Keratinocyte (primary cell): ENCODE measurements around the gene OGT. TPM values are rescaled to one million over a fixed set of nuclear protein-coding genes. Genes with fewer than 3 reads are reported as not detected.

Experiments used
- DNase-seq: peaks from one replicate; pipeline ENCODE4 v3.0.0-alpha.2; 2011; ENCODE audit warnings: low read depth, missing footprints, low spot score
- FAIRE-seq: peaks from 2 replicates; lab custom pipeline; 2011; peaks lifted over from hg19 to GRCh38; lab: Jason Lieb, UNC
- H2AFZ ChIP-seq: 2 replicates; pipeline ENCODE4 v1.6.0; 2012; ENCODE audit warnings: low read length, control low read depth, inconsistent platforms; ENCODE audit not compliant: control insufficient read depth
- H3K27ac ChIP-seq: 2 replicates; pipeline ENCODE4 v1.5.1; 2011; ENCODE audit warnings: low read length; ENCODE audit not compliant: control insufficient read depth, insufficient read depth
- H3K27me3 ChIP-seq: 3 replicates; pipeline ENCODE4 v1.6.0; 2011; ENCODE audit warnings: low read length; ENCODE audit not compliant: control insufficient read depth, insufficient read depth; ENCODE audit errors: extremely low read depth
- H3K36me3 ChIP-seq, 2 experiments: 2 replicates in 1 of 2; 3 replicates in 1 of 2; pipeline ENCODE4 v1.5.1; 2011; ENCODE audit warnings: low read length in 2 of 2, mild to moderate bottlenecking in 1 of 2; ENCODE audit not compliant: control insufficient read depth in 2 of 2, insufficient read depth in 2 of 2; ENCODE audit errors: extremely low read depth in 1 of 2
- H3K4me1 ChIP-seq: 3 replicates; pipeline ENCODE4 v1.5.1; 2011; ENCODE audit warnings: low read length; ENCODE audit not compliant: control insufficient read depth, insufficient read depth; ENCODE audit errors: extremely low read depth
- H3K4me2 ChIP-seq: 3 replicates; pipeline ENCODE4 v1.6.0; 2011; ENCODE audit warnings: low read depth, low read length; ENCODE audit not compliant: control insufficient read depth, insufficient read depth; ENCODE audit errors: extremely low read depth
- H3K4me3 ChIP-seq, 3 experiments: fragments of 200-600 bp in 1 of 3; sonication (generic) in 1 of 3; 2 replicates in 2 of 3; 3 replicates in 1 of 3; pipeline ENCODE4 v1.5.1; 2011 to 2016; ENCODE audit warnings: low read length in 3 of 3, mild to moderate bottlenecking in 3 of 3, control low read depth in 2 of 3, inconsistent platforms in 1 of 3, low read depth in 1 of 3, mixed read lengths in 1 of 3, mixed run types in 1 of 3, moderate library complexity in 1 of 3; ENCODE audit not compliant: control insufficient read depth in 2 of 3, insufficient read depth in 2 of 3; ENCODE audit errors: extremely low read depth in 1 of 3
- H3K79me2 ChIP-seq: 2 replicates; pipeline ENCODE4 v1.6.0; 2012; ENCODE audit warnings: low read length; ENCODE audit not compliant: control insufficient read depth, insufficient read depth
- H3K9ac ChIP-seq: 3 replicates; pipeline ENCODE4 v1.6.0; 2011; ENCODE audit warnings: low read length; ENCODE audit not compliant: control insufficient read depth, insufficient read depth; ENCODE audit errors: extremely low read depth
- H3K9me1 ChIP-seq: 3 replicates; pipeline ENCODE4 v1.6.0; 2011; ENCODE audit warnings: low read length; ENCODE audit not compliant: control insufficient read depth, insufficient read depth; ENCODE audit errors: extremely low read depth
- H3K9me3 ChIP-seq: 2 replicates; pipeline ENCODE4 v1.5.1; 2012; ENCODE audit warnings: low read depth, low read length; ENCODE audit not compliant: control insufficient read depth
- H4K20me1 ChIP-seq: 3 replicates; pipeline ENCODE4 v1.6.0; 2011; ENCODE audit warnings: low read length; ENCODE audit not compliant: control insufficient read depth, insufficient read depth; ENCODE audit errors: extremely low read depth
- CTCF ChIP-seq, 3 experiments: IDR thresholded peaks in 1 of 3; conservative IDR thresholded peaks in 1 of 3; optimal IDR thresholded peaks in 1 of 3; 2 replicates in 2 of 3; 3 replicates in 1 of 3; pipeline versions ENCODE3 to v1.5.1; 2011; ENCODE audit warnings: low read length in 3 of 3, mild to moderate bottlenecking in 3 of 3, moderate library complexity in 2 of 3, control low read depth in 1 of 3, inconsistent platforms in 1 of 3; ENCODE audit not compliant: insufficient read depth in 2 of 3; ENCODE audit errors: extremely low read depth in 1 of 3
- EZH2 ChIP-seq: IDR thresholded peaks from one replicate; pipeline ENCODE4 v1.6.1; 2012; ENCODE audit warnings: inconsistent platforms, mild to moderate bottlenecking, low read length, moderate library complexity
- dilution Hi-C: fragments of 300-500 bp; cut with MboI; formaldehyde crosslinking; loops from one replicate; pipeline ENCODE4 v1.7.0; 2020; ENCODE audit warnings: low sequenced_read_pairs; ENCODE audit not compliant: extremely low pct_ligation_motif_present
- polyA plus RNA-seq, 5 experiments: library from polyadenylated mRNA; depleted of rRNA in 3 of 5; stranded (reverse) in 3 of 5; stranded (forward) in 1 of 5; unstranded in 1 of 5; fragments of >200 nt; gene quantifications; 1 replicate in 1 of 5; 2 replicates in 3 of 5; 3 replicates in 1 of 5; pipeline versions ENCODE4 v1.2.1 to v1.2.3, GENCODE V29; 2011 to 2012; ENCODE audit warnings: missing spikeins in 2 of 5, low read depth in 1 of 5, low replicate concordance in 1 of 5

The OGT gene
- polyA plus RNA-seq, 1 donor (not counting 4 experiments of a cell fraction or from before 2014, with no cell fraction given) = 136 TPM

- Histone ChIP-seq H3K4me1 (peaks cover 12% of the 10 kb centered on the region), H2AFZ (no peak overlapping the region), H3K36me3 (no peaks in the 10 kb centered on the region), H3K79me2 (no peaks in the 10 kb centered on the region), H3K9ac (no peak overlapping the region), H4K20me1 (no peaks in the 10 kb centered on the region), H3K9me1 (no peaks in the 10 kb centered on the region), H3K4me3 (no peak overlapping the region), H3K27me3 (no peaks in the 10 kb centered on the region), H3K27ac (no peak overlapping the region), H3K9me3 (no peaks in the 10 kb centered on the region), H3K4me2 (no peak overlapping the region)
- TF ChIP-seq EZH2 = no peak
- TF ChIP-seq CTCF (optimal IDR thresholded peaks at IDR 0.05 in 1 of 3, IDR thresholded peaks at IDR 0.05 in 1 of 3, conservative IDR thresholded peaks at IDR 0.05 in 1 of 3; ENCODE audit: extremely low read depth in 1 of 3, insufficient read depth in 2 of 3, low read length in 3 of 3) = no peak
- FAIRE-seq (no peak), DNase-seq (no peak)
- dilution Hi-C loops = no loop called here
Measured at GRCh38 chrX:71619193-71619592, 86.3 kb downstream of the OGT start.

- Histone ChIP-seq H3K9ac (no peak overlapping the region), H3K79me2 (no peaks in the 10 kb centered on the region), H3K27me3 (no peaks in the 10 kb centered on the region), H3K27ac (no peak overlapping the region), H4K20me1 (no peaks in the 10 kb centered on the region), H3K4me3 (no peak overlapping the region), H3K9me1 (no peaks in the 10 kb centered on the region), H3K9me3 (no peaks in the 10 kb centered on the region), H3K4me1 (peaks cover 12% of the 10 kb centered on the region), H3K4me2 (no peak overlapping the region), H2AFZ (no peak overlapping the region), H3K36me3 (no peaks in the 10 kb centered on the region)
- dilution Hi-C loops = no loop called here
- DNase-seq = no peak
- TF ChIP-seq CTCF (optimal IDR thresholded peaks at IDR 0.05 in 1 of 3, IDR thresholded peaks at IDR 0.05 in 1 of 3, conservative IDR thresholded peaks at IDR 0.05 in 1 of 3; ENCODE audit: extremely low read depth in 1 of 3, insufficient read depth in 2 of 3, low read length in 3 of 3) (no peak), EZH2 (no peak)
- FAIRE-seq = no peak
Measured at GRCh38 chrX:71619986-71620385, 87.1 kb downstream of the OGT start.
